Suppressor macrophage treated with lipopolysaccharide for 4 hours (primary cell): ENCODE results near the gene SMYD1.
A peak's percentile ranks its signal among the peaks of the same experiment; 100 is the strongest.

ENCODE experiments used
- DNase-seq: peaks from one replicate; pipeline ENCODE4 v3.0.0-alpha.2; 2020

SMYD1 gene

DNA sequence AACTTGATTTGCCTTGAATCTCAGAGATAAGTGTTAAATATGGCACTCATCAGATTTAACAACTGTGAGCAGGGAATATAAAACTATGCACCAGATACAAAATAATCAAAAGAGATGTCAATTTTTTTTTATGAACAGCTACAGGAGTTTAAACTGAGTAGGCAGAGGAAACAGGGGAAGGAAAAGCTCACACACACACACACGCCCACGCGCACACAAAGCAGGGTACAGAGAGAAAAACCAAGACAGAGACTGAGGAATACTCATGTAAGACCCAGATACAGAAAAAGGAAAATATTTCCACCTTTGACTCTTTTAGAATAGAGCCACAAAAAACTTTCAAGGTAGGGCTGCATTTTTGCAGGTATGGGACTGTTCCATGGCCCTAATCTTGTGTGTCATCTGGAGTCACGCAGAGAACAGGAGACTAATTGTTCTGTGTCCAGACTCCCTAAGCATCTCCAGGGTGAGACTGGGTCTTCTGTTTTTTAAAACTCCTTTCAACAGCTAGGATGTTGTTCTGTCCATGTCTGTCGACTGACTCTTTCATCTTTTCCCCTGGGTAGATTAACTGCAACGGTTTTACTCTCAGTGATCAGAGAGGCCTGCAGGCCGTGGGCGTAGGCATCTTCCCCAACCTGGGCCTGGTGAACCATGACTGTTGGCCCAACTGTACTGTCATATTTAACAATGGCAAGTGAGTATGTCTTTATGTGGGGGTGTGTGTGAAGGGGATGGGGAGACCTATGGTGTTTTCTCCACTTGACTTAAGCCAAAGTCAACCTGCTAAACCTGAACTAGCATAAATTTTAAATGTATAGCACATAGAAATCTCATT, 23.0 kb downstream of the SMYD1 start:
- DNase-seq: peak; percentile 17

DNA sequence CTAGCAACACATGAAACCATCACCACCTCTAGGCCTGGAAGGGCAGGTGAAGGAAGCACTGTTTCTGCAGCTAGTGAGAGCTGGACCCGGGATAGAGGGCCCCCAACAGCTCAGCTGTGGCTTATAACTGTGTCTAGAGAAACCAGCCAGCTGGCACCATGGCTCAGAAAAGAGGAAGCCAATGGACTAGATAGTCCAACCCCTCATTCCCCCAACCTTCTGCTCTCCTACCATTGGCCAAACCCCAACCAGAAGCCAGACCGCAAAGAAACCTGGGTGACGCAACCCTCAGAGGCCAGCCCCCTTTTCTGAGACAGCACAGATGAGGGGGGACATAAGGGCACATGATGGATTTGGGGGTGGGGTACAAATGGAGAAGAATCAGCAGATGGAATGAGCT, 24.3 kb downstream of the SMYD1 start:
- DNase-seq: no peak

DNA sequence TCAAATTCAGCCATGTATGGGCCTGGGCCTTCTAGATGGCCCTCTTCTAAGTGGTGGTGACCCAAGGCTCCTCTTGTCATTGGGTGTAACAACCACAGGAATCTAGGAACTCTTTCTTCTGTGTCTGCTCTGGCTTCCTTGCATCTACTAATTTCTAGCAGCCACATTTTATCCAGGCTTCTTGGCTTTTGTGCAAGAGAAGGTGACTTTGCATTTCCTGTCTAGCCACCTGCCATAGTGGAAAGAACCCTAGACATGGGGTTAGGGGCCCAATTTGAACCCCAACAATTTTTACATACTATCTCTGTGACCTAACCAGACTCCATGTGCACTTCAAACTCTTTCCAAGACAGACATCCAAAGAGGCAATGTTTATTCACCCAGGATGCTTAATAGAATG, 25.1 kb downstream of the SMYD1 start:
- no peak for DNase-seq

DNA sequence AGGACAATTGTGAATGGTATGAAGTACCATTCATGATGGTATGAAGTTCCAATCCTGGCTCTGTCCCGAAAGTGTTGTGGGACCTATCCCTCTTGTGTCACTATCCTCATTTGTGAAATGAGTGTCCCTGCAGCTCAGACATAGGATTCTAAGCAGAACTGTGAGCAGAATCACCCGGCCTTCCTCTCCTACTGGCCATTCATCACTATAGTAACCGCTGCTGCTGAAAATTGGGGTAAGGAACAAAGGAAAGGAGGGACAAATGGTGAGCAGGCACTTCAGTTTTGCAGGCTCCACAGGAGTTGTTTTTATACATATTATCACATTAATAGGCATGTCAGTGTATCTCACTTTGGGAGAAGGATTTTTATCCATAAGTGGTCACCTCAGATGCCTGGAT, 27.4 kb downstream of the SMYD1 start:
- DNase-seq: no peak

DNA sequence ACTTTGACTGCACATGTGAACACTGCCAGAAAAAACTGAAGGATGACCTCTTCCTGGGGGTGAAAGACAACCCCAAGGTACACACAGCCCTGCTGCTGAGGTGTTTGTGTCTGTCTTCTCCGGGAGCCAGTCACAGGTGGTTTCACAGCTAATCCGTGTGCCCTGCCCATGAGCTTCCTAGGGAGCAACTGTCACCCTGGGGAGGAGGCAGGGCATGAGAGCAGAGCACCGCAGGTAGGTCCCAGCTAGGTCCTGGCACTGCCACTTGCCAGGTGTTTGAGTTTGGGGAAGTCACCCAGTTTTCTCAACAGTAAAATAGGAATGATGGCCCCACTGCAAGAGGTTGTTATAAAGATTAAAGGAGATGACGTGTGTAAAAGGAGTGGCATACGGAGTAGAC, 29.1 kb downstream of the SMYD1 start:
- DNase-seq: no peak

DNA sequence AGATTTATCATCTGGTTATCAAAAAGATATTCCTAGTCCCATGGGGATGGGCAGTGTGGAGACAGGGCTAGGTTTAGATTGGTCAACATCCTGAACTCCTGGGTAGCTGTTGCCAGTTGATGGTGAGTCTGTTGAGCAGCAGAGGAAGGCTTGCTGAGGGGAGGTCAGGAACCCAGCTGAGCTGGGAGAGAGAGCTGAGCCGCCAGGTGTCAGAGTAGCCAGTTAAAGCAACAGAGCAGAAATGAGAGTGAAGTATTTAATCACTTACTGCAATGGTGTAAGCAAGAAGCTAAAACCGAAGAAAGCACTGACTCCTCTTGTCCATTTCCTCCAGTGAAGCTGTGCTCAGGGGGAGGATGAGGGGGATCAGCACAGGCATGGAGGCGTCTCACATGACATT, 29.6 kb downstream of the SMYD1 start:
- DNase-seq: no peak

DNA sequence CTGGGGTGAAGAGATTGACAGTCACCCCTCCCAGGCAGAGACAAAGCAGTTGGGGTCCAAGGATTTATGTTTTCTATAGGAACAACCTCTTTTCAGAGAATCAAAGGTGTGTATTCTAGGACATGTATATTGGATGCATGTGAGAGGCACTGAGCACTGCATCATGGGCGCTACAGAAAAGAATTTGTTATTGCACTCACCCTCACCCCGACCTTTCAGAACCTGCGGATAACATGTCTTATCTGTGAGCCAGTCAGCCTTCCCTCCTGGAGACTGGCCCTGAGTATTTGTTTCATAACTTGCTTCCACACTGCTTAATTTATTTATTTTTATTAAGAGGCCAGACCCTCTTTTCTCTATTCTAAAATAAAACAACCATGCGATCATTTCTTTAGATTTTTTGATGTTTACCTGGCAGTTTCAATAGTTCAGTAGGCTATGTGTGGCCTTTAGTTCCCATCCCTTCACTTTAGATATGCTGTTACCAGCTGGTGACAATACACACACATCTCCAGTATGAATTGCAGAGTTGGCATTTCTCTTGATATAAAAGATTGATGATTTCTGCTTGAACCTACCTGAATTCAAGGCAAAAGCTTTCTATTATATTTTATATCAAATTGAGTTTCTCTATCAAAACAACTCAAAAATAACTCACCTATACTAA, 30.4 kb downstream of the SMYD1 start:
- no peak for DNase-seq

DNA sequence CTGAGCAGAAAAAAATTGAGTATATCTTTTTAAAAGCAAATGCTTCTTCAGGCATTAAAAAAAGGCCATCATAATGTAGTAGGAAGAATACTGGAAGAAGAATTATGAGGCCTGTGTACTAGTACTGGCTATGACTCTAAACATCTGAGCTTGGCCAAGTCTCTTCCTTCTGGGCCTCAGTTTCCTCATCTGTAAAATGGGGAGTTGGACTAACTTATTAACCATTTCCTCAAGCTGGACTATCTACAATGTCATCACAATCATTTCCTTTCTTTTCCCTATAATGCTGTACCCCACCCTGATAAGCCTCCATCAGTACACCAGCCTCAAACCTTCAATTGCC, 30.9 kb downstream of the SMYD1 start:
- no peak for DNase-seq

DNA sequence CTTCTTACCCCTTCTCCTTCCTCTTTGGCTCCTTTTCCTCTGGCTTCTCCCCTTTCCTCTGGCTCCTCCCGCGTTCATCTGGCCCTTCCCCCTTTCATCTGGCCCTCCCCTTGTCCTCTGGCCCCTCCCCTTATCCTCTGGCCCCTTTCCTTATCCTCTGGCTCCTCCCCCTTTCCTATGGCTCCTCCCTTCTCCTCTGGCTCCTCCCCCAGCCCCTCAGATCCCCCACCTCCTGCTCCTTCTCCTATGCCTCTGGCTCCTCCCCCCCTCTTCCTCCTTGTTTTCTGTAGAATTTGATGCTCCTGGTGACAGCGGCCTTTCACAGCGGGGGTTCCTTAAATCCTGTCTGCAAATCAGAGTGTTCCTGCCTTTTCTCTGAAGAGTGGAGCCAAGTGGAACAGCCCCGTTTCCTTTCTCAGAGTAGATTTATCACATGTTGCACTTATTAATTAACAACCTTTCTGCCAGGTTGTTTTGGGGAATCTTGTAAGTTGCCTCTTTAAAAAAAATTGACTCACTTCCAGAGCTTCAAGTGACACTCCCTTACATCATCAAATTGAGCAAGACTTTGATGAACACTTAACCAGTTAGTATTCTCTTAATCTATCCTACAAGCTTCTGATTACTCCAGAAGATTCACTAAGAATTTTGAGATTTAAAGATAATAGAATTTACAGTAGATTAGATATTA, 32.3 kb downstream of the SMYD1 start:
- DNase-seq: peak; percentile 43

DNA sequence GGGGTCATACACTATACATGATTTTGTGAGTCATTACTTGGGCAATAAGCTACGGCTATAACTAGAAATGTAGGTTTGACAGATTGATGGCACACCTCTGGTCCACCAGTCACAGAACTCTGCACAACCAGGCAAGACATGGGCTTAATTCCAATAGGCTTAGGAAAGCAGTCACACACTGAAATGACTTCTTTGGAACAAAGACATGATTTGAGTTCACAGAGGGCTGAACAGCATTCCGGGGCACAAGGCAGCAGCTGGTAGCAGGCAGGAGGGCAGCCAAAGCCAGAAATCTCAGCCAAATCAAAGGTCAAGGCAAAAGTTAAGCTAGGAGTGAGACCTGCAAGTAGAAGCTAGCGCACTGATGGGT, 32.8 kb downstream of the SMYD1 start:
- no peak for DNase-seq

DNA sequence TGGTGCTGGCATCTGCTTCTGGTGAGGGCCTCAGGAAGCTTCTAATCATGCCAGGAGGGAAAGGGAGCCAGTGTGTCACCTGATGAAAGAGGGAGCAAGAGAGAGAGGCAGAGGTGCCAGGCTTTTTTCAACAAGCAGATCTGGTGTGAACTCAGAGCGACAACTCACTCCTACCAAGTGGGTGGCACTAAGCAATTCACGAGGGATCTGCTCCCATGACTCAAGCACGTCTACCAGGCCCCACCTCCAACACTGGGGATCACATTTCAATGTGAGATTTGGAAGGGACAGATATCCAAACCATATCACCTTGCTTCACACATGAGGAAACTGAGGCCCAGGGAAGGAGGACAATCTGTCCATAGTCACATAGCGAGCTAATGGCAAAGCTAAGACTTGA, 41.2 kb downstream of the SMYD1 start:
- no peak for DNase-seq

DNA sequence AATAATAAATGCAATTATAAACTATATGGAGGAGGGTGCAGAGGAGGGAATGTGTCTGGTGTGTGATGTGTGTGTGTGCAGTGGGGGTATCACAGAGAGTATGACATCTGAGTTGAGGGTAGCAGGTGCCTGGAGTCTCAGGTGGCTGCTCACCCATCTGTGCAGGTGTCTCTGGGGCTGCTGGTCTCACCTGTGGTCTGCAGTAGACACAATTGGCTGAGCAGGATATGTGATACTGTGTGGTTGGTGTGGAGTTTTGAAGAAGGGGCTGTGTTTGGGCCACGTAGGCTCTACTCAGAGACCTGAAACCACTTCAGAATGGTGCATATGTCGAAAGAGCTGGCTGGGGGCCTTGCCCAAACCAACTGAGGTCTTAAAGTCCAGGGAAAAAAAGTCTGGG, 43.2 kb downstream of the SMYD1 start:
- no peak for DNase-seq

DNA sequence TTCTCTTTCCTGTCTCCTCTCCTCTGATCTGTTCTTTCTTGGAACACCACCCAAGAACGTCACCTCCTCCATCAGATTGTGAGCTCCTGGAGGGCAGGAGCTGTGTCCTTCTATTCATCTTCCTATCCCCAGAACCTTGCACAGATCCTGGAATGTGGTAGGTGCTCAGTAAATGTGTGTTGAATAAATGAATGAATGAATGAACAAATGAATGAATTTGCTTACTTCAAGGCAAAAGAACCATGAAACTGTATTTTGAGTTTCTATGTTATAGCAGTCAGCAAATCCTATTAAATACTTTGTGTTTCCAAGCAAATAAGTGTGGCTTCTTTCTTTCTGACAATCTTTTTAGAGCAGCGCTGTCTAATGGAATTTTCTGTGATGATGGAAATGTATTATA, 45.4 kb downstream of the SMYD1 start:
- no peak for DNase-seq

DNA sequence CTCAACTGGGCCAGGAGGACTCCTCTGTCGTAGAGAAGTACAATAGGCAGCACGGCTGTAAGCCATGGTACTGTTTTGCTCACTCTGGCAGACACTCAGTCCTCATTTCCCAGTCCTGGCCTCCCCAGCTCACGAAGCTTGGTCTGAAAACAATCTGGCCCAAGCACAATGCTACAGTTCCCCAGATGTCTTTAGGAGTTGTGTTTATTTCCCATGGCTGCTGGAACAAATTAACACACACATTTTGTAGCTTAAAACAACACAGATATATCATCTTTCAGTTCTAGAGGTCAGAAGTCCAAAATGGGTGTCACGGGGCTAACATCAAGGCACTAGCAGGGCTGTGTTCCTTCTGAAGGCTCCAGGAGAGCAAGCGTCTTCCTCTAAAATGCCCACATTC, 47.3 kb downstream of the SMYD1 start:
- no peak for DNase-seq

DNA sequence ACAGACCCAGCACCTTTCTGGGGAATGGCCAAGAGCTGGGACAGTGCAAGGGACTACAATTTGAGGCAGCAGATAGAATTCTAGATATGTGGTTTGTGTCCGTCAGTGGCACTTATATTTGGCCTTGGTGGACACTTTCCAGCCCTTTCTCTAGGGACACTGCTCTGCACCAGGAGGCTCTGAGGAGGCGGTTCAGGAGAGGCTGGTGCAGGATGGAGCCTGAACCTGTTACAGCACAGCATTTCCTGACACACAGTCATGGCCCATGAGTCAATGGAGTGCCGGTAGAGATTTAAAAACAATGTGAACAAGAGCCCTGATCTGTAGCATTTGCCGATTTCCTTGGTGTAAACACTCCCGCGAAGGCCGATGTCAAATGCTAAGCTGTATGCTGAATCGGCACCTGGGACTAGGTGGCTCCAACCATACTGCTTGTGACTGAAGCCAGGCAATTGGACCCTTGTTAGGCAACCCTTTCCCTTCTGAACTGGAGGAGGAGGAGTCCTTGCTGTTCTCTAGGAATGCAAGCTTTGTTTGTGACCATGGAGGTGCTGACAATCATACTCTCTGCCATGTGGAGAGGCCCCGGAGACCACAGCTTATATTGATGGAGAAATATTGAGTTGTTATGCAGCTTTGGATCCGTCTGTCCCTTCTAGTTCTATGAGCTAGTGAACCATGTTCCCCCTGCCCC, 48.3 kb downstream of the SMYD1 start:
- no peak for DNase-seq

DNA sequence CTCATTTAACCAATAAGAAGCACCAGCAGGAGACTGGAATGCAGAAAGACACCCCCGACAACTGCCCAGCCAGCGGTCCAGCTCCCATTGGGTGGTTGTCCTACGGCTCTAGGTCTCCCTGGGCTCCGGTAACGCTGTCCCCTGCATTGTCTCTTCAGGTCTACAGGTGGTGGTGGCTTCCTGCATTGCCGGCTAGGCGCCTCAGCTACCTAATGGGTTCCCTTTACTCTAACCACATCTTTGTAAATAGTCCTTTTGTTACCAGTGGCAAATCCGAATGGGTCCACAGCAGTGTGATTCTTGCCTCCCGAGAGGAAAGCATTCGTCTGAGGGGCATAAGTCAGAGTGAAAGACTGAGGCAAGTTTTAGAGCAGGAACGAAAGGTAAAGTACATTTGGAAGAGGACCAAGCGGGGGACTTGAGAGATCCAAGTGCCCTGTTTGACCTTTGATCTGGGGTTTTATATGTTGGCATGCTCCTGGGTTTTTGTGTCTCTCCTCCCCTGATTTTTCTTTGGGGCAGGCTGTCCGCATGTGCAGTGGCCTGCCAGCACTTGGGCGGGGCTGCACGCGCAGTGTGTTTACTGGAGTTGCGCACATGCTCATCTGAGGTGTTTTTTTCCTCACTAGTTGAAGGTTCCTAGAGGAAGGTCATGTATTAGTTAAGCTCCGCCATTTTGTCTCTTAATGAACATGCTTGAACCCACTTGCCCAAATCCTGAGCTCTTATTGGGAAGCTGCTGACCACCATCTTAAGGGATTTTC, 49.2 kb downstream of the SMYD1 start:
- no peak for DNase-seq

DNA sequence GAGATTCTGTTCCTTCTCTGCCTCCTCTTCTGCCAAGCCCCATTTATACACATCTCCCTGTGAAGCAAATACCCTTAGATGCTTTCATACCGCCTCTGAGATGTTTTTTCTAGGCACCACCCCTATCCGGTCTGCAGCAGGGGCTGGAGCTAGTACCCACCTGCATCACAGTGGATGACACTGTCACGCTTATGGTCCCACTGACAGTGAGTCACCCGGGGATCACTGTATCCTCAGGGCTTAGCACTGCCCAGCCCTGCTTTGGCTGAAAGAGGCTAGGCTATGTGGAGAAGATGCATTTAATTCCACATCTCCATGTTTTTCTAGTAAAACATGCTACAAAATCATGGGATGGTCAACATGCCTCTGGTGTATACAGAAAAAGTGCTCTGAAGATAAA, 50.3 kb downstream of the SMYD1 start:
- no peak for DNase-seq

DNA sequence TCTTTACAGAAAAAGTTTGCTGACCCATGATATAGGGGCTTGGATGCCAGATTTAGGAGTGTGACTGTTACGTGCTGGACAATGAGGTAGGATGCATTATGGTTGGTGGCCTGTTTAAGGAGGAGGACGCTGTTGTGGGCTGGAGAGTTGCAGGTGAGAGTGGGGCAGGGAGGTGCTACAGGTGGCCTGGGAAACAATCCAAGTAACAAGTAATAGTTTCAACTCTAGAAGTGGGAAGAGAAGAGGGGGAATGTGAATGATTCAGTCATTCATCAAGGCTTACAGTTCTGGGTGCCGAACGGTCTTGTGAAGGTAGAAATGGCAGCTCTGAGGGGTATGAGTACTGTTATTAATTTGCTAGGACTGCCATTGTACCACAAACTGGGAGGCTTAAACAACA, 54.1 kb downstream of the SMYD1 start:
- DNase-seq: no peak

DNA sequence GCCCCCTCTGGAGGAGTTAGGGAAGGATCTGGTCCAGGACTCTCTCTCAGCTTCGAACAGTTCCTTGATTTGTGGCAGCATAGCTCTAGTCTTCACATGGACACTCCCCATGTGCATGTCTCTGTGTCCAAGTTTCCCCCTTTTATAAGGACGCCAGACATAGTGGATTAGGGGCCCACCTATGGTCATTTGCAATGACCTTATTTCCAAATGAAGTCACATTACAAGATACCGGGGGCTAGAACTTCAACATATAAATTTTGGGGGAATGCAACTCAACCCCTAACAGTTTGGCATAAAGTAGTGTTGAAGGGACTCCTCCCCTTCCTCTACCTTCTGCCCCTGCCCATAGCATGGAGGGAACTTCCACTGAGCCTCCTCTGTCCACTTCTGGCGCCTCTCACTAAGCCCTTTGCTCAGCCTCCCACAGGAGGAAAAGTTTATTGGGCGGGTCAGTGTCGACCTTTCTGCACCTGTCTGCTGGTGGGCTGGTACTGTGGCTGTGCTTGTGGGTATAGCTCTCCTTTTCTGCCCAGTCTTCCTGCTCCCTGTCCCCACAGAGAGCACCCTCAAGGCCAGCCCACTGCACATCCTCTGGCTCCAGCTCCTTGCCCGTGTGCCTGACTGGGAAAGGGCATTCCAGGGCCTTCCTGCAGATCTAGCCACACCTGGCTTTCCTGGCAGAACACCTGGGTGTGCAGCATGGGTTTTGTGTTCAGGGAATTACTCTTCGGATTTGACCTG, 54.7 kb downstream of the SMYD1 start:
- no peak for DNase-seq

DNA sequence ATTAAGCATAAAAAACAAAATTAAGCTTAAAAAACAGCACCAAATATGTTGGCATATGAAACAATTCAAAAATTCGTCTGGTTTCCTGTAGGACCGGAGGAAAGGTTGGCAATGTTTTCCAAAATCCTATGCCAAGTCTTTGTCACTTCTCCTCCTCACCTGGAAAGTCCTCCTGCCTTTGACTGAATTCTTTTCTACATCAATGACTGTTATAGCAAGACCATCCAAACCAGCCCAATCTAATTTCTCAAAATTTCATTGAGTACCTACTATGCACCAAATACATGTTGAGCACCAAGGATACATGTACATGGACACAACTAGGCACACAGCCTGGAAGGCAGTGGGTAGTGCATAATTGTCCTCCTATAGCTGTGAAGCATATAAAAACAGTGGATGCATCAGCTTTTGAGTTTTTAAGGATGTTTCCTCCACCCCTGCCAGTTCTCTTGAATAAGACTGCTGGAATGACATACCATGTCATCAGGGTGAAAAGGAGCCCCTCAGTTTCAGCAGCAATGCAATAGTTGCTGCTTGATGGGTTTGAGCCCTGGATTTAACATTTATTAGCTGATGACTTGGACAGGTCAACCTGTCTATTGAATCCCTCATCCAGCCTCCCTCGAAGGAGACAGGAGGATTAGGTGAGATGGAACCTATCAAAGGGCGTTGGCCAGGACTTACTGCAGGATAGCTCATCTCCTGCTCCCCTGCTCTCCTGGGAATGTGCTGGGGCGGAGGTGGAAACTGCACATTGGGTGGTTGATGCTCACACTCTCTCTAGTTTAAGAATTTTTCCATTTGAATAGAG, 55.7 kb downstream of the SMYD1 start:
- DNase-seq: no peak
